Liver (tissue), 9 donors: ENCODE data around the gene SLC7A6. TPM values are rescaled to one million over a fixed set of nuclear protein-coding genes. Genes with fewer than 3 reads are reported as not detected.

Experiments used
- DNase-seq: peaks from one replicate; pipeline ENCODE4 v3.0.0-alpha.2; 2017; ENCODE audit warnings: low spot score
- H3K27ac ChIP-seq, 2 donors: one replicate each; pipeline ENCODE4 v1.7.0; 2013; ENCODE audit warnings: inconsistent platforms in 2 of 2, low read length in 2 of 2, control low read depth in 1 of 2, low read depth in 1 of 2, mild to moderate bottlenecking in 1 of 2
- H3K27me3 ChIP-seq, 4 donors: one replicate each; pipeline versions ENCODE4 v1.6.1 to v1.7.0; 2013; ENCODE audit warnings: low read length in 3 of 4, inconsistent platforms in 1 of 4, mild to moderate bottlenecking in 1 of 4, moderate library complexity in 1 of 4; ENCODE audit not compliant: control insufficient read depth in 4 of 4, insufficient read depth in 4 of 4
- H3K36me3 ChIP-seq, 4 donors: one replicate each; pipeline versions ENCODE4 v1.6.1 to v1.7.0; 2013; ENCODE audit warnings: low read length in 3 of 4, mild to moderate bottlenecking in 3 of 4, low read depth in 1 of 4, moderate library complexity in 1 of 4; ENCODE audit not compliant: control insufficient read depth in 4 of 4, insufficient read depth in 3 of 4
- H3K4me1 ChIP-seq, 4 donors: one replicate each; pipeline versions ENCODE4 v1.6.1 to v1.7.0; 2013; ENCODE audit warnings: low read length in 3 of 4, mild to moderate bottlenecking in 3 of 4, moderate library complexity in 1 of 4; ENCODE audit not compliant: control insufficient read depth in 4 of 4, insufficient read depth in 4 of 4
- H3K4me3 ChIP-seq, 3 donors: one replicate each; pipeline versions ENCODE4 v1.6.1 to v1.7.0; 2013; ENCODE audit warnings: low read length in 3 of 3, control low read depth in 1 of 3, low read depth in 1 of 3, mild to moderate bottlenecking in 1 of 3
- H3K9ac ChIP-seq, 2 donors: one replicate each; pipeline ENCODE4 v1.7.0; 2013; ENCODE audit warnings: low read length in 2 of 2, mild to moderate bottlenecking in 2 of 2, moderate library complexity in 2 of 2, control low read depth in 1 of 2, low read depth in 1 of 2
- H3K9me3 ChIP-seq, 4 donors: one replicate each; pipeline versions ENCODE4 v1.6.1 to v1.7.0; 2013; ENCODE audit warnings: low read length in 3 of 4; ENCODE audit not compliant: control insufficient read depth in 4 of 4
- ATF3 ChIP-seq: IDR thresholded peaks from 2 replicates; pipeline ENCODE4 v1.6.1; 2016; ENCODE audit warnings: antibody characterized with exemption
- CTCF ChIP-seq: fragments of 150-350 bp; IDR thresholded peaks from 2 replicates; pipeline ENCODE4 v1.5.1; 2017; ENCODE audit warnings: improper control_type of control experiment, low read depth, low read length; ENCODE audit not compliant: missing input control
- EGR1 ChIP-seq, 2 donors: IDR thresholded peaks; 2 replicates each; pipeline ENCODE4 v1.6.1; 2016 to 2018; ENCODE audit warnings: antibody characterized with exemption in 2 of 2, low read depth in 2 of 2
- FOXA1 ChIP-seq: IDR thresholded peaks from 2 replicates; pipeline ENCODE4 v1.6.1; 2016; ENCODE audit warnings: antibody characterized with exemption
- FOXA2 ChIP-seq: IDR thresholded peaks from 2 replicates; pipeline ENCODE4 v1.6.1; 2016; ENCODE audit warnings: antibody characterized with exemption
- HNF4A ChIP-seq, 2 donors: conservative IDR thresholded peaks; 2 replicates each; pipeline ENCODE4 v1.6.1; 2016; ENCODE audit warnings: antibody characterized with exemption in 2 of 2, mild to moderate bottlenecking in 2 of 2
- HNF4G ChIP-seq: IDR thresholded peaks from 2 replicates; pipeline ENCODE4 v1.6.1; 2016; ENCODE audit warnings: antibody characterized with exemption
- JUND ChIP-seq, 2 donors: IDR thresholded peaks; 2 replicates each; pipeline ENCODE4 v1.6.1; 2016; ENCODE audit warnings: antibody characterized with exemption in 2 of 2
- MAX ChIP-seq: IDR thresholded peaks from 2 replicates; pipeline ENCODE4 v1.6.1; 2016; ENCODE audit warnings: antibody characterized with exemption
- NR2F2 ChIP-seq: IDR thresholded peaks from 2 replicates; pipeline ENCODE4 v1.6.1; 2016; ENCODE audit warnings: antibody characterized with exemption
- RAD21 ChIP-seq, 2 donors: IDR thresholded peaks; 2 replicates each; pipeline ENCODE4 v1.6.1; 2016; ENCODE audit warnings: antibody characterized with exemption in 2 of 2, mild to moderate bottlenecking in 2 of 2
- REST ChIP-seq: IDR thresholded peaks from 2 replicates; pipeline ENCODE4 v1.6.1; 2016; ENCODE audit warnings: antibody characterized with exemption, mild to moderate bottlenecking
- SP1 ChIP-seq: IDR thresholded peaks from 2 replicates; pipeline ENCODE4 v1.6.1; 2018; ENCODE audit warnings: antibody characterized with exemption, mild to moderate bottlenecking
- TAF1 ChIP-seq: conservative IDR thresholded peaks from 2 replicates; pipeline ENCODE4 v1.6.1; 2016; ENCODE audit warnings: antibody characterized with exemption, mild to moderate bottlenecking
- YY1 ChIP-seq: IDR thresholded peaks from 2 replicates; pipeline ENCODE4 v1.6.1; 2016; ENCODE audit warnings: antibody characterized with exemption, mild to moderate bottlenecking
- ZBTB33 ChIP-seq: IDR thresholded peaks from 2 replicates; pipeline ENCODE4 v1.6.1; 2016; ENCODE audit warnings: antibody characterized with exemption
- whole genome bisulfite sequencing: extraction: QIAGEN DNeasy Blood & Tissue Kit; methylation state at CpG from one replicate; pipeline ENCODE4 v1.1.7; 2013; 5-methylcytosine and 5-hydroxymethylcytosine counted together
- polyA plus RNA-seq, 2 donors: library from polyadenylated mRNA; stranded (reverse) in 1 of 2; unstranded in 1 of 2; fragments of 200-250 nt in 1 of 2; fragments of >200 nt in 1 of 2; fragmentation: Nextera tagmentation in 1 of 2; extraction: Ambion mirVana in 1 of 2; gene quantifications; one replicate each; pipeline versions ENCODE4 v1.2.1 to v1.2.3, GENCODE V29; 2013 to 2015
- total RNA-seq, 2 donors: library from RNA; depleted of rRNA; stranded (reverse); fragments of >200 nt; gene quantifications; one replicate each; pipeline ENCODE4 v1.2.3, GENCODE V29; 2014
- donor health status: healthy.
- donor health status: healthy.
- donor health status: healthy.
- donor health status: healthy.
- donor health status: healthy.

The SLC7A6 gene
- total and polyA plus RNA-seq, 4 donors: 1.2 to 4.9 (median 1.9) TPM

GRCh38 chr16:68249371-68249770 lies 15.0 kb upstream of the SLC7A6 start (continued):
- TF ChIP-seq REST: no peak
- TF ChIP-seq YY1: no peak
- no peak for TF ChIP-seq HNF4G
- TF ChIP-seq FOXA2: no peak

GRCh38 chr16:68250951-68251350 lies 13.4 kb upstream of the SLC7A6 start:
- peaks cover 10 to 17% (median 14%) of the 10 kb centered on the region in 4 donors for H3K36me3 ChIP-seq
- no peaks in the 10 kb centered on the region for H3K27me3 ChIP-seq
- no peak for DNase-seq
- H3K9me3 ChIP-seq: no peaks in the 10 kb centered on the region
- H3K4me3 ChIP-seq: no peak overlapping the region
- WGBS: 92% methylated on average over 6 of the region's 6 CpGs
- no peak overlapping the region for H3K9ac ChIP-seq
- TF ChIP-seq FOXA1 (no peak), NR2F2 (no peak), HNF4G (no peak), HNF4A (conservative IDR thresholded peaks at IDR 0.05) (no peak), JUND (IDR thresholded peaks at IDR 0.05) (no peak), EGR1 (IDR thresholded peaks at IDR 0.05; ENCODE audit: low read depth in 2 of 2) (no peak), CTCF (no peak), FOXA2 (no peak), ATF3 (no peak), RAD21 (IDR thresholded peaks at IDR 0.05) (no peak), SP1 (no peak), TAF1 (no peak), YY1 (no peak)
- peaks cover 2 to 26% (median 22%) of the 10 kb centered on the region in 4 donors for H3K4me1 ChIP-seq
- no peak overlapping the region for H3K27ac ChIP-seq

GRCh38 chr16:68251832-68252231 lies 12.5 kb upstream of the SLC7A6 start:
- Histone ChIP-seq H3K4me1 (peaks cover 2 to 17% (median 14%) of the 10 kb centered on the region in 4 donors), H3K27ac (no peak overlapping the region), H3K27me3 (no peaks in the 10 kb centered on the region), H3K9ac (no peak overlapping the region), H3K9me3 (no peaks in the 10 kb centered on the region), H3K4me3 (no peak overlapping the region), H3K36me3 (peaks cover 10 to 22% (median 16%) of the 10 kb centered on the region in 4 donors)
- no peak for DNase-seq
- WGBS: 91% methylated on average over 5 of the region's 5 CpGs
- no peak for TF ChIP-seq FOXA2
- TF ChIP-seq CTCF: no peak
- TF ChIP-seq REST: no peak
- TF ChIP-seq ZBTB33: no peak
- no peak for TF ChIP-seq MAX
- no peak for TF ChIP-seq ATF3
- TF ChIP-seq FOXA1: no peak
